SK-N-SH treated with all-trans-retinoic acid at 6 μM for 48 hours (cell line): Measurements from ENCODE around the gene ANKS1A.

Source experiments
- ATAC-seq: fragments of 200-7000 bp; cut with Tn5 transposase; 3 replicates; pipeline ENCODE4 v1.9.1; 2020; ENCODE audit warnings: mild to moderate bottlenecking, moderate library complexity
- ARNTL ChIP-seq: fragments of 450-650 bp; formaldehyde crosslinking; IDR thresholded peaks from 2 replicates; pipeline ENCODE4 v1.5.0; 2020; ENCODE audit warnings: low read depth, mild to moderate bottlenecking, moderate library complexity, borderline replicate concordance
- BACH2 ChIP-seq: fragments of 250-450 bp; sonication (Bioruptor Pico); IDR thresholded peaks from 2 replicates; pipeline ENCODE4 v1.9.0; 2021; ENCODE audit warnings: mild to moderate bottlenecking, borderline replicate concordance
- CREB5 ChIP-seq: fragments of 250-450 bp; sonication (Bioruptor Pico); IDR thresholded peaks from 2 replicates; pipeline ENCODE4 v1.5.1; 2020; ENCODE audit warnings: low read depth, mild to moderate bottlenecking, moderate library complexity
- CSDC2 ChIP-seq: fragments of 250-450 bp; sonication (Bioruptor Pico); IDR thresholded peaks from 2 replicates; pipeline ENCODE4 v1.5.0; 2020; ENCODE audit warnings: mild to moderate bottlenecking, moderate library complexity
- CSRNP3 ChIP-seq: fragments of 250-450 bp; sonication (Bioruptor Pico); IDR thresholded peaks from 2 replicates; pipeline ENCODE4 v1.5.1; 2021; ENCODE audit warnings: mild to moderate bottlenecking, moderate library complexity
- ESRRG ChIP-seq: fragments of 250-450 bp; sonication (Bioruptor Pico); IDR thresholded peaks from 2 replicates; pipeline ENCODE4 v1.6.1; 2021; ENCODE audit warnings: mild to moderate bottlenecking
- GLIS3 ChIP-seq: fragments of 250-450 bp; sonication (Bioruptor Pico); IDR thresholded peaks from 2 replicates; pipeline ENCODE4 v1.5.0; 2020; ENCODE audit warnings: mild to moderate bottlenecking, moderate library complexity
- ISL1 ChIP-seq: fragments of 250-450 bp; sonication (Bioruptor Pico); IDR thresholded peaks from 2 replicates; pipeline ENCODE4 v2.1.2; 2022; ENCODE audit warnings: mild to moderate bottlenecking, moderate library complexity
- OSR1 ChIP-seq: fragments of 250-450 bp; sonication (Bioruptor Pico); IDR thresholded peaks from 2 replicates; pipeline ENCODE4 v1.8.0; 2022; ENCODE audit warnings: moderate library complexity, mild to moderate bottlenecking, inconsistent platforms
- PATZ1 ChIP-seq: fragments of 250-450 bp; sonication (Bioruptor Pico); IDR thresholded peaks from 2 replicates; pipeline ENCODE4 v1.8.0; 2020; ENCODE audit warnings: mild to moderate bottlenecking, moderate library complexity, borderline replicate concordance
- POU6F1 ChIP-seq: fragments of 250-450 bp; sonication (Bioruptor Pico); IDR thresholded peaks from 2 replicates; pipeline ENCODE4 v1.8.0; 2021; ENCODE audit warnings: low read depth, mild to moderate bottlenecking, moderate library complexity, borderline replicate concordance
- PPARA ChIP-seq: fragments of 250-450 bp; sonication (Bioruptor Pico); IDR thresholded peaks from 2 replicates; pipeline ENCODE4 v1.5.0; 2020; ENCODE audit warnings: mild to moderate bottlenecking, borderline replicate concordance
- RARB ChIP-seq: fragments of 250-450 bp; sonication (Bioruptor Pico); IDR thresholded peaks from 2 replicates; pipeline ENCODE4 v1.8.0; 2021; ENCODE audit warnings: mild to moderate bottlenecking, moderate library complexity
- SNAI2 ChIP-seq: fragments of 250-450 bp; sonication (Bioruptor Pico); IDR thresholded peaks from 2 replicates; pipeline ENCODE4 v1.5.0; 2020; ENCODE audit warnings: mild to moderate bottlenecking, moderate library complexity
- TCF4 ChIP-seq: fragments of 250-450 bp; sonication (Bioruptor Pico); IDR thresholded peaks from 2 replicates; pipeline ENCODE4 v1.8.0; 2021; ENCODE audit warnings: mild to moderate bottlenecking, moderate library complexity, borderline replicate concordance
- TOX ChIP-seq: fragments of 250-450 bp; sonication (Bioruptor Pico); IDR thresholded peaks from 2 replicates; pipeline ENCODE4 v1.8.0; 2021; ENCODE audit warnings: mild to moderate bottlenecking, moderate library complexity, borderline replicate concordance
- TSHZ2 ChIP-seq: fragments of 250-450 bp; sonication (Bioruptor Pico); IDR thresholded peaks from 2 replicates; pipeline ENCODE4 v1.5.0; 2020; ENCODE audit warnings: mild to moderate bottlenecking, moderate library complexity
- ZC3H10 ChIP-seq: fragments of 250-450 bp; sonication (Bioruptor Pico); IDR thresholded peaks from 2 replicates; pipeline ENCODE4 v1.5.1; 2021; ENCODE audit warnings: mild to moderate bottlenecking, moderate library complexity
- ZFP3 ChIP-seq: fragments of 250-450 bp; sonication (Bioruptor Pico); IDR thresholded peaks from 2 replicates; pipeline ENCODE4 v1.5.0; 2020; ENCODE audit warnings: mild to moderate bottlenecking, moderate library complexity
- ZFP30 ChIP-seq: fragments of 450-650 bp; formaldehyde crosslinking; IDR thresholded peaks from 2 replicates; pipeline ENCODE4 v1.5.0; 2022; ENCODE audit warnings: mild to moderate bottlenecking, moderate library complexity
- ZNF565 ChIP-seq: fragments of 450-650 bp; formaldehyde crosslinking; conservative IDR thresholded peaks from 2 replicates; pipeline ENCODE4 v1.5.0; 2020; ENCODE audit warnings: low read depth, mild to moderate bottlenecking, moderate library complexity
- ZNF70 ChIP-seq: fragments of 450-650 bp; formaldehyde crosslinking; IDR thresholded peaks from 2 replicates; pipeline ENCODE4 v1.5.0; 2020; ENCODE audit warnings: mild to moderate bottlenecking, moderate library complexity
- ZNF8 ChIP-seq: fragments of 450-650 bp; formaldehyde crosslinking; IDR thresholded peaks from 2 replicates; pipeline ENCODE4 v1.5.0; 2020; ENCODE audit warnings: mild to moderate bottlenecking, moderate library complexity

ANKS1A gene

GRCh38 chr6:35065441-35065800 lies 176.4 kb downstream of the ANKS1A start:
- ATAC-seq: no peak
- TF ChIP-seq ZFP30 (CRISPR knock-in tag) (no peak), GLIS3 (CRISPR knock-in tag) (no peak), CREB5 (CRISPR knock-in tag) (no peak), PPARA (CRISPR knock-in tag) (no peak), RARB (CRISPR knock-in tag) (no peak), ARNTL (CRISPR knock-in tag) (no peak), ZNF70 (CRISPR knock-in tag) (no peak), ISL1 (CRISPR knock-in tag) (no peak), ZNF565 (CRISPR knock-in tag) (no peak), ESRRG (CRISPR knock-in tag) (no peak), ZC3H10 (no peak), CSRNP3 (CRISPR knock-in tag) (no peak), CSDC2 (no peak), TSHZ2 (no peak)
- TF ChIP-seq, all 23 proteins: peak for 0

GRCh38 chr6:35065870-35066269 lies 176.8 kb downstream of the ANKS1A start:
- no peak for TF ChIP-seq ISL1 (CRISPR knock-in tag)
- TF ChIP-seq ZFP3: no peak
- TF ChIP-seq RARB (CRISPR knock-in tag): no peak
- TF ChIP-seq CSDC2: no peak
- TF ChIP-seq ESRRG (CRISPR knock-in tag): no peak
- no peak for TF ChIP-seq ARNTL (CRISPR knock-in tag)
- no peak for TF ChIP-seq TOX
- no peak for TF ChIP-seq PATZ1
- no peak for TF ChIP-seq TCF4 (CRISPR knock-in tag)
- TF ChIP-seq CSRNP3 (CRISPR knock-in tag): no peak
- TF ChIP-seq ZNF565 (CRISPR knock-in tag): no peak
- no peak for TF ChIP-seq POU6F1 (CRISPR knock-in tag)
- TF ChIP-seq OSR1 (CRISPR knock-in tag): no peak
- no peak for ATAC-seq

GRCh38 chr6:35067234-35067633 lies 178.2 kb downstream of the ANKS1A start:
- TF ChIP-seq ZNF8 (CRISPR knock-in tag): no peak
- no peak for TF ChIP-seq ZFP30 (CRISPR knock-in tag)
- TF ChIP-seq ZFP3: no peak
- no peak for TF ChIP-seq TCF4 (CRISPR knock-in tag)
- no peak for TF ChIP-seq ZC3H10
- no peak for TF ChIP-seq ZNF565 (CRISPR knock-in tag)
- no peak for TF ChIP-seq RARB (CRISPR knock-in tag)
- TF ChIP-seq OSR1 (CRISPR knock-in tag): no peak
- TF ChIP-seq ZNF70 (CRISPR knock-in tag): no peak
- TF ChIP-seq BACH2 (CRISPR knock-in tag): no peak
- TF ChIP-seq CSRNP3 (CRISPR knock-in tag): no peak
- TF ChIP-seq SNAI2 (CRISPR knock-in tag): no peak
- no peak for TF ChIP-seq TOX
- no peak for TF ChIP-seq PPARA (CRISPR knock-in tag)
- no peak for TF ChIP-seq ARNTL (CRISPR knock-in tag)
- ATAC-seq: no peak
